ENCODE results near the gene LAMA2. TPM values are rescaled to one million over a fixed set of nuclear protein-coding genes. Genes with fewer than 3 reads are reported as not detected.

The LAMA2 gene
- total and polyA plus RNA-seq, 4 donors, result 5.2 to 105 (median 45.9) TPM

- H3K36me3 ChIP-seq (ENCODE audit: control insufficient read depth in 4 of 4, insufficient read depth in 4 of 4, low read length in 4 of 4), result peaks cover 0 to 21% (median 12%) of the 10 kb centered on the region in 4 donors
- no peak overlapping the region for H3K27ac ChIP-seq (ENCODE audit: low read depth in 1 of 2, low read length in 1 of 2)
- WGBS, 2 donors, result 13 to 23% methylated on average over 3 of the region's 3 CpGs
- H3K9ac ChIP-seq (ENCODE audit: insufficient read depth in 1 of 2, low read length in 2 of 2), result no peak overlapping the region
- TF ChIP-seq CTCF (IDR thresholded peaks at IDR 0.05; ENCODE audit: control extremely low read depth, extremely low read depth), result no peak
- H3K4me3 ChIP-seq, result no peak overlapping the region
- H3K4me1 ChIP-seq (ENCODE audit: control insufficient read depth in 5 of 5, insufficient read depth in 5 of 5, low read length in 5 of 5), result peaks cover 0 to 11% (median 0%) of the 10 kb centered on the region in 5 donors
- DNase-seq, result peak; percentile 22 to 87 (median 81)
- no peaks in the 10 kb centered on the region for H3K27me3 ChIP-seq (ENCODE audit: control insufficient read depth in 3 of 3, insufficient read depth in 3 of 3, low read length in 2 of 3)
- no peak for ATAC-seq (ENCODE audit: insufficient read depth, low FRiP score)
- no peaks in the 10 kb centered on the region for H3K9me3 ChIP-seq (ENCODE audit: control insufficient read depth in 4 of 4, insufficient read depth in 3 of 4, low read length in 3 of 4)
Observed at GRCh38 chr6:129317931-129318820, 435.2 kb downstream of the LAMA2 start.

DNA sequence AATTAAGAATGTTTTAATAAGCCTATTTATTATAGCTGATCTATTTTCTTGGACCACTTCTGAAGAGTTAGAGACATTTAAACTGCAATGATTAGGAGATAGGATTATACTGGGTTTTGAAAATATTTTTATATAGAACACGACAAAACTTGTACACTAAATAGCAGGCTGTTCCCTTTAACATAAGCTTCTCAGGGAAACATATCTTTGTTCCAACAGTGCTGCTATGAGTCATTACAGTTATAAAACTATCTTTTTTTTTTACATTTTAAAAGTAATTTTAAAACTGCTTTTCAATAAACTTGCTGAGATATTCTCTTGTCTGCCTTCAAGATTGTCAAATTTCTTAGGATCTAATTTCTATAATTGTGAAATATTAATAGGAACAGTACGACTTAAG, 438.0 kb downstream of the LAMA2 start:
- peaks cover 0 to 11% (median 0%) of the 10 kb centered on the region in 5 donors for H3K4me1 ChIP-seq (ENCODE audit: control insufficient read depth in 5 of 5, insufficient read depth in 5 of 5, low read length in 5 of 5)

DNA sequence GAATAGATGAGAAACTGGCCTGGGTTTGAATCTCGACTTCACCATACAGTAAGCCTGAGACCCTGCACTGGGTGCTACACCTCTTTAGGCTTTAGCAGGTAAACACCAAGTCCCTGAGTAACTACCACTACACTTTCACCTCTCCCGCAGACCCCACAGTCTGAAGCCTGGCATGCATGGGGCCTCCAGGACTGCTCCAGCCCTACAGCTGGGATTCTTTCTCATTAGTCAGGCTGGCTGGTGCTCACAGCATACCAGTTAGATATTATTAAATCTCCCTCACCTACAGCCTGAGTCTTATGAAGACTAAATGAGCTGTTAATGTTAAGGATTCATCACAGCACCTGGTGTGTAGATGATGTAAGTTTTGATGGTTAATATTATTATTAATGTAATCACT, 438.4 kb downstream of the LAMA2 start:
- Histone ChIP-seq H3K4me1 (ENCODE audit: control insufficient read depth in 5 of 5, insufficient read depth in 5 of 5, low read length in 5 of 5) (peaks cover 0 to 11% (median 0%) of the 10 kb centered on the region in 5 donors), H3K36me3 (ENCODE audit: control insufficient read depth in 4 of 4, insufficient read depth in 4 of 4, low read length in 4 of 4) (peaks cover 0 to 13% (median 8%) of the 10 kb centered on the region in 4 donors), H3K27ac (ENCODE audit: low read depth in 1 of 2, low read length in 1 of 2) (no peak overlapping the region), H3K9me3 (ENCODE audit: control insufficient read depth in 4 of 4, insufficient read depth in 3 of 4, low read length in 3 of 4) (no peaks in the 10 kb centered on the region), H3K27me3 (ENCODE audit: control insufficient read depth in 3 of 3, insufficient read depth in 3 of 3, low read length in 2 of 3) (no peaks in the 10 kb centered on the region), H3K9ac (ENCODE audit: insufficient read depth in 1 of 2, low read length in 2 of 2) (no peak overlapping the region), H3K4me3 (no peak overlapping the region)
- no peak for ATAC-seq (ENCODE audit: insufficient read depth, low FRiP score)
- no peak for TF ChIP-seq CTCF (IDR thresholded peaks at IDR 0.05; ENCODE audit: control extremely low read depth, extremely low read depth)
- DNase-seq, result no peak
- WGBS, 2 donors, result 86 to 92% methylated on average over 2 of the region's 2 CpGs

More for the DNA sequence above, 438.0 kb downstream of the LAMA2 start:
- no peaks in the 10 kb centered on the region for H3K9me3 ChIP-seq (ENCODE audit: control insufficient read depth in 4 of 4, insufficient read depth in 3 of 4, low read length in 3 of 4)
- H3K36me3 ChIP-seq (ENCODE audit: control insufficient read depth in 4 of 4, insufficient read depth in 4 of 4, low read length in 4 of 4), result peaks cover 0 to 13% (median 9%) of the 10 kb centered on the region in 4 donors
- no peak overlapping the region for H3K27ac ChIP-seq (ENCODE audit: low read depth in 1 of 2, low read length in 1 of 2)
- DNase-seq (no peak), ATAC-seq (ENCODE audit: insufficient read depth, low FRiP score) (no peak)
- 86 to 92% methylated on average over 2 of the region's 2 CpGs for WGBS, 2 donors
- no peak overlapping the region for H3K4me3 ChIP-seq
- no peak overlapping the region for H3K9ac ChIP-seq (ENCODE audit: insufficient read depth in 1 of 2, low read length in 2 of 2)
- H3K27me3 ChIP-seq (ENCODE audit: control insufficient read depth in 3 of 3, insufficient read depth in 3 of 3, low read length in 2 of 3), result no peaks in the 10 kb centered on the region
- TF ChIP-seq CTCF (IDR thresholded peaks at IDR 0.05; ENCODE audit: control extremely low read depth, extremely low read depth), result no peak
